OCI-LY7 (cell line): ENCODE results near the gene SPSB1. TPM values are rescaled to one million over a fixed set of nuclear protein-coding genes. Genes with fewer than 3 reads are reported as not detected.

ENCODE experiments used
- BruUV-seq: library from RNA; stranded (reverse); fragments of 400-500 nt; replicated peaks from 2 replicates; lab custom pipeline; 2021; lab: Mats Ljungman, UMichigan
- CTCF ChIA-PET: fragments of 300-600 bp; sonication (Branson Sonifier 250); formaldehyde crosslinking; loops from one replicate; lab custom pipeline; 2022; ENCODE audit warnings: antibody characterized with exemption; ENCODE audit not compliant: unreplicated experiment; lab: Charles Lee
- POLR2A ChIA-PET: fragments of 300-600 bp; sonication (Branson Sonifier 250); formaldehyde crosslinking; loops from one replicate; lab custom pipeline; 2022; ENCODE audit warnings: antibody characterized with exemption; lab: Charles Lee
- DNase-seq: peaks from one replicate; pipeline ENCODE4 v3.0.0-alpha.2; 2015; ENCODE audit warnings: low spot score
- H2AFZ ChIP-seq: fragments of 200-600 bp; sonication (generic), shearing (Covaris generic); 2 replicates; pipeline ENCODE4 v1.6.1; 2014; ENCODE audit warnings: mild to moderate bottlenecking, antibody characterized with exemption, low read length, moderate library complexity
- H3K27ac ChIP-seq: fragments of 200-600 bp; sonication (generic); 2 replicates; pipeline ENCODE4 v1.5.1; 2014; ENCODE audit warnings: mixed run types, low read depth, mild to moderate bottlenecking, moderate library complexity, low read length, inconsistent platforms; ENCODE audit not compliant: poor library complexity, severe bottlenecking
- H3K36me3 ChIP-seq: fragments of 200-600 bp; sonication (generic); 2 replicates; pipeline ENCODE4 v1.6.1; 2014; ENCODE audit warnings: mild to moderate bottlenecking, antibody characterized with exemption, low read length, moderate library complexity, mixed read lengths; ENCODE audit not compliant: insufficient read depth
- H3K4me1 ChIP-seq: fragments of 200-600 bp; sonication (generic); 2 replicates; pipeline ENCODE4 v1.5.1; 2014; ENCODE audit warnings: mild to moderate bottlenecking, low read length; ENCODE audit not compliant: insufficient read depth, poor library complexity, severe bottlenecking
- H3K4me2 ChIP-seq: fragments of 200-600 bp; sonication (generic); 2 replicates; pipeline ENCODE4 v1.6.1; 2014; ENCODE audit warnings: mild to moderate bottlenecking, low read length
- H3K4me3 ChIP-seq: fragments of 200-600 bp; sonication (generic); 2 replicates; pipeline ENCODE4 v1.5.1; 2014; ENCODE audit warnings: mild to moderate bottlenecking, low read depth, low read length; ENCODE audit not compliant: poor library complexity, severe bottlenecking
- H3K79me2 ChIP-seq: fragments of 200-600 bp; sonication (generic); 2 replicates; pipeline ENCODE4 v1.6.1; 2016; ENCODE audit warnings: low read depth, mild to moderate bottlenecking, low read length, moderate library complexity, mixed read lengths; ENCODE audit not compliant: insufficient read depth
- H3K9me2 ChIP-seq: fragments of 200-600 bp; sonication (generic); 2 replicates; pipeline ENCODE4 v1.6.1; 2016; ENCODE audit warnings: mild to moderate bottlenecking, low read length, mixed read lengths; ENCODE audit not compliant: insufficient read depth
- H3K9me3 ChIP-seq: fragments of 200-600 bp; sonication (generic); 2 replicates; pipeline ENCODE4 v1.6.1; 2014; ENCODE audit warnings: mild to moderate bottlenecking, mixed run types, low read length, mixed read lengths
- H4K20me1 ChIP-seq: fragments of 200-600 bp; sonication (generic); 2 replicates; pipeline ENCODE4 v1.6.1; 2014; ENCODE audit warnings: mild to moderate bottlenecking, antibody characterized with exemption, low read length, moderate library complexity, mixed read lengths; ENCODE audit not compliant: insufficient read depth
- EZH2phosphoT487 ChIP-seq: fragments of 200-600 bp; sonication (generic); IDR thresholded peaks from 2 replicates; pipeline ENCODE4 v1.6.1; 2018; ENCODE audit warnings: low read depth, borderline replicate concordance, mild to moderate bottlenecking, mixed run types, antibody characterized with exemption, low read length, moderate library complexity, mixed read lengths
- intact Hi-C: fragments of 100-400 bp; cut with micrococcal nuclease; formaldehyde crosslinking; loops from one replicate; pipeline ENCODE4 v1.10.0; 2022; ENCODE audit not compliant: unreplicated experiment
- total RNA-seq, 2 experiments: library from RNA; depleted of rRNA in 1 of 2; stranded (reverse); fragments of >200 nt in 1 of 2; shearing (Covaris generic) in 1 of 2; gene quantifications; 2 replicates each; pipeline ENCODE4 v1.2.3, GENCODE V29; 2014 to 2022
- TF ChIP-seq, protein P1 (sequence below): fragments of 200-600 bp; sonication (generic); conservative IDR thresholded peaks from 2 replicates; pipeline ENCODE4 v1.5.1; 2014; ENCODE audit warnings: mild to moderate bottlenecking, antibody characterized with exemption, low read length, moderate library complexity, mixed read lengths

The SPSB1 gene
- total RNA-seq, 2 experiments from 2014 or later: 1.2 to 14.0 TPM

DNA sequence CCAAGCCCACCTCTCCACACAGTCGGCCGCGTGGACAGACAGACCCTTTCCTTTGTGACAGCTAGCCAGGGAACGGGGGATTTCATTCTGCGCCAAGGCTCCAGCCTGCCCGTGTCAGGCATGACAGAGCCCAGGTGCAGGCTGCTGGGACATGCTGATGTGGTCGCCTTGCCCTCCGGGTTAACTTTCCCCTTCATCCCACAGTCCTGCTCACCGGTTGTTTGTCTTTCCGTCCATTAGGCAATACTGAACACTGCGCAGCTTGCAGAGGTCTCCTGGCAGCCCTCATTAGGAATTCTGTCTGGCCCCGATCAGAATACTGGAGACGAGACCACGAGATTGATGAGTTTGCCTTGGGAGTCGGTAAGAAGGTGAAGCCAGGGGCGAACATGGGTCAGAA lies 62.8 kb downstream of the SPSB1 start:
- intact Hi-C loops: no loop called here
- no peaks in the 10 kb centered on the region for H4K20me1 ChIP-seq
- H3K4me3 ChIP-seq: no peak overlapping the region
- peaks cover 13% of the 10 kb centered on the region for H3K36me3 ChIP-seq
- H3K79me2 ChIP-seq: no peaks in the 10 kb centered on the region
- no TSS peak for BruUV-seq
- no peak for DNase-seq
- TF ChIP-seq EZH2phosphoT487: no peak
- TF ChIP-seq, protein P1, sequence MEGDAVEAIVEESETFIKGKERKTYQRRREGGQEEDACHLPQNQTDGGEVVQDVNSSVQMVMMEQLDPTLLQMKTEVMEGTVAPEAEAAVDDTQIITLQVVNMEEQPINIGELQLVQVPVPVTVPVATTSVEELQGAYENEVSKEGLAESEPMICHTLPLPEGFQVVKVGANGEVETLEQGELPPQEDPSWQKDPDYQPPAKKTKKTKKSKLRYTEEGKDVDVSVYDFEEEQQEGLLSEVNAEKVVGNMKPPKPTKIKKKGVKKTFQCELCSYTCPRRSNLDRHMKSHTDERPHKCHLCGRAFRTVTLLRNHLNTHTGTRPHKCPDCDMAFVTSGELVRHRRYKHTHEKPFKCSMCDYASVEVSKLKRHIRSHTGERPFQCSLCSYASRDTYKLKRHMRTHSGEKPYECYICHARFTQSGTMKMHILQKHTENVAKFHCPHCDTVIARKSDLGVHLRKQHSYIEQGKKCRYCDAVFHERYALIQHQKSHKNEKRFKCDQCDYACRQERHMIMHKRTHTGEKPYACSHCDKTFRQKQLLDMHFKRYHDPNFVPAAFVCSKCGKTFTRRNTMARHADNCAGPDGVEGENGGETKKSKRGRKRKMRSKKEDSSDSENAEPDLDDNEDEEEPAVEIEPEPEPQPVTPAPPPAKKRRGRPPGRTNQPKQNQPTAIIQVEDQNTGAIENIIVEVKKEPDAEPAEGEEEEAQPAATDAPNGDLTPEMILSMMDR: no peak
- POLR2A ChIA-PET: interaction anchor here (0.7 kb wide), 1 partner anchor 252 kb away, joined by 3 read pairs; no protein-coding TSS in a partner anchor
- H3K9me2 ChIP-seq: no peaks in the 10 kb centered on the region
- CTCF ChIA-PET: no interaction called here
- no peaks in the 10 kb centered on the region for H3K4me1 ChIP-seq
- H2AFZ ChIP-seq: no peak overlapping the region
- no peaks in the 10 kb centered on the region for H3K9me3 ChIP-seq
- H3K4me2 ChIP-seq: no peak overlapping the region
- no peak overlapping the region for H3K27ac ChIP-seq

DNA sequence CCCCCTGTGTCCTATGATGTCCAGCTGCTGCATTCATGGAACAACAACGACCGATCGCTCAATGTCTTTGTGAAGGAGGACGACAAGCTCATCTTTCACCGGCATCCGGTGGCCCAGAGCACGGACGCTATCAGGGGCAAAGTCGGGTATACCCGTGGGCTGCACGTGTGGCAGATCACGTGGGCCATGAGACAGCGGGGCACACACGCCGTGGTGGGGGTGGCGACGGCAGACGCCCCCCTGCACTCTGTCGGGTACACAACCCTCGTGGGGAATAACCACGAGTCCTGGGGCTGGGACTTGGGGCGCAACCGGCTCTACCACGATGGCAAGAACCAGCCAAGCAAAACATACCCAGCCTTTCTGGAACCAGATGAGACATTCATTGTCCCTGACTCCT lies 63.3 kb downstream of the SPSB1 start:
- Histone ChIP-seq H3K36me3 (peaks cover 13% of the 10 kb centered on the region), H2AFZ (no peak overlapping the region), H3K4me3 (no peak overlapping the region), H3K9me2 (no peaks in the 10 kb centered on the region), H3K27ac (no peak overlapping the region), H3K79me2 (no peaks in the 10 kb centered on the region), H3K9me3 (no peaks in the 10 kb centered on the region), H3K4me1 (no peaks in the 10 kb centered on the region), H3K4me2 (no peak overlapping the region), H4K20me1 (no peaks in the 10 kb centered on the region)
- ChIA-PET CTCF (no interaction called here), POLR2A (no interaction called here)
- TF ChIP-seq EZH2phosphoT487: no peak
- TF ChIP-seq, protein P1: no peak
- intact Hi-C loops: no loop called here
- no TSS peak for BruUV-seq
- no peak for DNase-seq

DNA sequence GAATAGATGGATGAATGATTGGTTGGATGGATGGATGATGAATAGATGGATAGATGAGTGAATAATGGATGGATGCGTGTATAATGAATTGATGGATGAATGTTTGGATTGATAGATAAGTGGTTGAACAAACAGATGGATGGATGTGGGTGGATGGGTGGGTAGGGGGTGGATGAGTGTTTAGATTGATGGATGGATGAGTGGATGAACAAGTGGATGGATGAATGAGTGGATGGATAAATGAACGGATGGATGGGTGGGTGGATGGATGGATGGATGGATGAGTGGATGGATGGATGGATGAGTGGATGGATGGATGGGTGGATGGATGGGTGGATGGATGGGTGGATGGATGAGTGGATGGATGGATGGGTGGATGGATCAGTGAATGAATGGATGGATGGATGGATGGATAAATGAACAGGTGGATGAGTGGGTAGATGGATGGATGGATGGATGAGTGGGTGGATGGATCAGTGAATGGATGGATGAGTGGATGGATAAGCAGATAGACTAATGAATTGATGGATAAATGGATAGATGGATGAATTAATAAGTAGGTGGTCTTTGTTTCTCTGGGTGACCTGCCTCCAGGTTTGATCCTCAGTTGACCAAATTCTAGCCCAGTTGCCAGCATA lies 64.3 kb downstream of the SPSB1 start:
- ChIA-PET POLR2A (no interaction called here), CTCF (no interaction called here)
- no peak for DNase-seq
- Histone ChIP-seq H3K79me2 (no peaks in the 10 kb centered on the region), H2AFZ (no peak overlapping the region), H4K20me1 (no peaks in the 10 kb centered on the region), H3K9me3 (no peaks in the 10 kb centered on the region), H3K4me2 (no peak overlapping the region), H3K4me1 (peaks cover 6% of the 10 kb centered on the region), H3K9me2 (no peaks in the 10 kb centered on the region), H3K4me3 (no peak overlapping the region), H3K36me3 (peaks cover 13% of the 10 kb centered on the region), H3K27ac (no peak overlapping the region)
- intact Hi-C loops: no loop called here
- BruUV-seq: no TSS peak
- TF ChIP-seq EZH2phosphoT487: no peak
- TF ChIP-seq, protein P1: no peak
